WTC11 (cell line): Measurements from ENCODE around the gene TNRC6C. TPM values are rescaled to one million over a fixed set of nuclear protein-coding genes. Genes with fewer than 3 reads are reported as not detected.

Experiments
- ATAC-seq: fragments of 200-7000 bp; cut with Tn5 transposase; 2 replicates; pipeline ENCODE4 v1.10.0; 2021; ENCODE audit warnings: mild to moderate bottlenecking, moderate library complexity
- CTCF ChIA-PET: fragments of 300-600 bp; sonication (Branson Sonifier 250); formaldehyde crosslinking; loops from one replicate; lab custom pipeline; 2021; ENCODE audit warnings: antibody characterized with exemption; lab: Charles Lee
- POLR2A ChIA-PET: fragments of 350-600 bp; sonication (Branson Sonifier 250); formaldehyde crosslinking; loops from one replicate; lab custom pipeline; 2021; ENCODE audit warnings: antibody characterized with exemption; lab: Charles Lee
- DNase-seq: peaks from one replicate; pipeline ENCODE4 v3.0.0; 2021; ENCODE audit warnings: low spot score
- H3K27ac Mint-ChIP-seq: 2 replicates; pipeline ENCODE4 v1.8.0; 2021; ENCODE audit warnings: mixed read lengths
- H3K27me3 Mint-ChIP-seq: 2 replicates; pipeline ENCODE4 v1.8.0; 2021; ENCODE audit warnings: low read depth, mild to moderate bottlenecking, moderate library complexity, mixed read lengths
- H3K36me3 Mint-ChIP-seq: 2 replicates; pipeline ENCODE4 v1.8.0; 2021; ENCODE audit warnings: mixed read lengths
- H3K4me1 Mint-ChIP-seq: 2 replicates; pipeline ENCODE4 v1.8.0; 2022; ENCODE audit warnings: mixed read lengths
- H3K4me3 Mint-ChIP-seq: 2 replicates; pipeline ENCODE4 v1.8.0; 2021; ENCODE audit warnings: mild to moderate bottlenecking, moderate library complexity, mixed read lengths
- H3K9me3 Mint-ChIP-seq: 2 replicates; pipeline ENCODE4 v1.8.0; 2021; ENCODE audit warnings: mixed read lengths
- CBFB ChIP-seq: sonication (generic); formaldehyde crosslinking; IDR thresholded peaks from 2 replicates; pipeline ENCODE4 v1.8.1; 2022; ENCODE audit warnings: mild to moderate bottlenecking, low read depth, missing genetic modification reagents
- TEAD1 ChIP-seq: sonication (generic); formaldehyde crosslinking; IDR thresholded peaks from 2 replicates; pipeline ENCODE4 v1.8.0; 2022; ENCODE audit warnings: mild to moderate bottlenecking, missing genetic modification reagents
- TP53 ChIP-seq: sonication (generic); formaldehyde crosslinking; IDR thresholded peaks from 2 replicates; pipeline ENCODE4 v1.8.1; 2023; ENCODE audit warnings: mild to moderate bottlenecking, missing genetic modification reagents
- ZNF121 ChIP-seq: sonication (generic); formaldehyde crosslinking; IDR thresholded peaks from 2 replicates; pipeline ENCODE4 v1.8.0; 2023; ENCODE audit warnings: missing genetic modification reagents
- ZNF138 ChIP-seq: sonication (generic); formaldehyde crosslinking; conservative IDR thresholded peaks from 2 replicates; pipeline ENCODE4 v1.8.1; 2022; ENCODE audit warnings: mild to moderate bottlenecking, moderate library complexity, missing genetic modification reagents
- ZNF219 ChIP-seq: sonication (generic); formaldehyde crosslinking; IDR thresholded peaks from 2 replicates; pipeline ENCODE4 v1.8.0; 2023; ENCODE audit warnings: missing genetic modification reagents, mild to moderate bottlenecking, borderline replicate concordance
- ZNF317 ChIP-seq: sonication (generic); formaldehyde crosslinking; IDR thresholded peaks from 2 replicates; pipeline ENCODE4 v1.8.1; 2023; ENCODE audit warnings: low read depth, mild to moderate bottlenecking, moderate library complexity, missing genetic modification reagents, borderline replicate concordance
- ZNF396 ChIP-seq: fragments of 250-450 bp; sonication (Bioruptor Pico); IDR thresholded peaks from 2 replicates; pipeline ENCODE4 v1.8.0; 2021; ENCODE audit warnings: mild to moderate bottlenecking, moderate library complexity, borderline replicate concordance
- total RNA-seq: library from RNA; stranded (reverse); gene quantifications from 3 replicates; pipeline ENCODE4 v1.2.3, GENCODE V29; 2021
- TF ChIP-seq, protein P1 (sequence below): sonication (generic); formaldehyde crosslinking; IDR thresholded peaks from 2 replicates; pipeline ENCODE4 v1.8.0; 2023; ENCODE audit warnings: mild to moderate bottlenecking, missing genetic modification reagents
- TF ChIP-seq, protein P2 (sequence below): sonication (generic); formaldehyde crosslinking; conservative IDR thresholded peaks from 2 replicates; pipeline ENCODE4 v1.8.1; 2022; ENCODE audit warnings: mild to moderate bottlenecking, missing genetic modification reagents
- TF ChIP-seq, protein P3 (sequence below): sonication (generic); formaldehyde crosslinking; IDR thresholded peaks from 2 replicates; pipeline ENCODE4 v1.8.1; 2023; ENCODE audit warnings: mild to moderate bottlenecking, missing genetic modification reagents, moderate library complexity
- TF ChIP-seq, protein P4 (sequence below): fragments of 250-450 bp; sonication (Bioruptor Pico); IDR thresholded peaks from 2 replicates; pipeline ENCODE4 v2.1.2; 2022; ENCODE audit warnings: mild to moderate bottlenecking, moderate library complexity
- TF ChIP-seq, protein P5 (sequence below): sonication (generic); formaldehyde crosslinking; IDR thresholded peaks from 2 replicates; pipeline ENCODE4 v1.8.0; 2023; ENCODE audit warnings: missing genetic modification reagents, mild to moderate bottlenecking, borderline replicate concordance
- TF ChIP-seq, protein P6 (sequence below): fragments of 250-450 bp; sonication (Bioruptor Pico); conservative IDR thresholded peaks from 2 replicates; pipeline ENCODE4 v1.9.0; 2021; ENCODE audit warnings: mild to moderate bottlenecking
- TF ChIP-seq, protein P7 (sequence below): sonication (generic); formaldehyde crosslinking; IDR thresholded peaks from 2 replicates; pipeline ENCODE4 v1.8.0; 2022; ENCODE audit warnings: missing genetic modification reagents

TNRC6C gene
- total RNA-seq, 1 experiment from 2014 or later = 52.3 TPM

DNA sequence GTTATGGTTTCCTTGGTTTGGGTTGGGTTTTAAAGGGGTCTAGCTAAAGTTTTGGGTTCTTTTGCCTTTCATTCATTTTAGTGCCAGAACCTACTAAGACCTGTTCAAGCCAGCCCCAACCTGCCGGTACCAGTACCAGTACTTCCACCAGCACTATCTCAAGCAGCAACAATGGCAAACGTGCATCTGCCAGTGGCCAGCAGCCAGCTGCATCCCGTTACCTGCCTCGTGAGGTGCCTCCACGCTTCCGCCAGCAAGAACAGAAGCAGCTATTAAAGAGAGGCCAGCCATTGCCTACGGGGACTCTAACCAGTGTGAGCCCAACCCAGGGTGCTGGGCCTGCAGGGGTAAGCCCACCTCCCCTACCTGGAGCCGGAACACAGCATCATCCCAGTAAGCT is 72.9 kb downstream of the TNRC6C start (continued):
- TF ChIP-seq, protein P1, sequence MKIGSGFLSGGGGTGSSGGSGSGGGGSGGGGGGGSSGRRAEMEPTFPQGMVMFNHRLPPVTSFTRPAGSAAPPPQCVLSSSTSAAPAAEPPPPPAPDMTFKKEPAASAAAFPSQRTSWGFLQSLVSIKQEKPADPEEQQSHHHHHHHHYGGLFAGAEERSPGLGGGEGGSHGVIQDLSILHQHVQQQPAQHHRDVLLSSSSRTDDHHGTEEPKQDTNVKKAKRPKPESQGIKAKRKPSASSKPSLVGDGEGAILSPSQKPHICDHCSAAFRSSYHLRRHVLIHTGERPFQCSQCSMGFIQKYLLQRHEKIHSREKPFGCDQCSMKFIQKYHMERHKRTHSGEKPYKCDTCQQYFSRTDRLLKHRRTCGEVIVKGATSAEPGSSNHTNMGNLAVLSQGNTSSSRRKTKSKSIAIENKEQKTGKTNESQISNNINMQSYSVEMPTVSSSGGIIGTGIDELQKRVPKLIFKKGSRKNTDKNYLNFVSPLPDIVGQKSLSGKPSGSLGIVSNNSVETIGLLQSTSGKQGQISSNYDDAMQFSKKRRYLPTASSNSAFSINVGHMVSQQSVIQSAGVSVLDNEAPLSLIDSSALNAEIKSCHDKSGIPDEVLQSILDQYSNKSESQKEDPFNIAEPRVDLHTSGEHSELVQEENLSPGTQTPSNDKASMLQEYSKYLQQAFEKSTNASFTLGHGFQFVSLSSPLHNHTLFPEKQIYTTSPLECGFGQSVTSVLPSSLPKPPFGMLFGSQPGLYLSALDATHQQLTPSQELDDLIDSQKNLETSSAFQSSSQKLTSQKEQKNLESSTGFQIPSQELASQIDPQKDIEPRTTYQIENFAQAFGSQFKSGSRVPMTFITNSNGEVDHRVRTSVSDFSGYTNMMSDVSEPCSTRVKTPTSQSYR (CRISPR knock-in tag) = no peak
- TF ChIP-seq ZNF317 (CRISPR knock-in tag) (no peak), ZNF138 (CRISPR knock-in tag) (no peak), ZNF396 (CRISPR knock-in tag) (no peak), TP53 (CRISPR knock-in tag) (no peak), CBFB (CRISPR knock-in tag) (no peak)
- TF ChIP-seq, protein P2, sequence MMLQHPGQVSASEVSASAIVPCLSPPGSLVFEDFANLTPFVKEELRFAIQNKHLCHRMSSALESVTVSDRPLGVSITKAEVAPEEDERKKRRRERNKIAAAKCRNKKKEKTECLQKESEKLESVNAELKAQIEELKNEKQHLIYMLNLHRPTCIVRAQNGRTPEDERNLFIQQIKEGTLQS (CRISPR knock-in tag) = no peak
- TF ChIP-seq, protein P3, sequence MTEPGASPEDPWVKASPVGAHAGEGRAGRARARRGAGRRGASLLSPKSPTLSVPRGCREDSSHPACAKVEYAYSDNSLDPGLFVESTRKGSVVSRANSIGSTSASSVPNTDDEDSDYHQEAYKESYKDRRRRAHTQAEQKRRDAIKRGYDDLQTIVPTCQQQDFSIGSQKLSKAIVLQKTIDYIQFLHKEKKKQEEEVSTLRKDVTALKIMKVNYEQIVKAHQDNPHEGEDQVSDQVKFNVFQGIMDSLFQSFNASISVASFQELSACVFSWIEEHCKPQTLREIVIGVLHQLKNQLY = no peak
- TF ChIP-seq, protein P4, sequence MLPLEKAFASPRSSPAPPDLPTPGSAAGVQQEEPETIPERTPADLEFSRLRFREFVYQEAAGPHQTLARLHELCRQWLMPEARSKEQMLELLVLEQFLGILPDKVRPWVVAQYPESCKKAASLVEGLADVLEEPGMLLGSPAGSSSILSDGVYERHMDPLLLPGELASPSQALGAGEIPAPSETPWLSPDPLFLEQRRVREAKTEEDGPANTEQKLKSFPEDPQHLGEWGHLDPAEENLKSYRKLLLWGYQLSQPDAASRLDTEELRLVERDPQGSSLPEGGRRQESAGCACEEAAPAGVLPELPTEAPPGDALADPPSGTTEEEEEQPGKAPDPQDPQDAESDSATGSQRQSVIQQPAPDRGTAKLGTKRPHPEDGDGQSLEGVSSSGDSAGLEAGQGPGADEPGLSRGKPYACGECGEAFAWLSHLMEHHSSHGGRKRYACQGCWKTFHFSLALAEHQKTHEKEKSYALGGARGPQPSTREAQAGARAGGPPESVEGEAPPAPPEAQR (CRISPR knock-in tag) = no peak
- TF ChIP-seq, all 79 proteins: peak for 0

DNA sequence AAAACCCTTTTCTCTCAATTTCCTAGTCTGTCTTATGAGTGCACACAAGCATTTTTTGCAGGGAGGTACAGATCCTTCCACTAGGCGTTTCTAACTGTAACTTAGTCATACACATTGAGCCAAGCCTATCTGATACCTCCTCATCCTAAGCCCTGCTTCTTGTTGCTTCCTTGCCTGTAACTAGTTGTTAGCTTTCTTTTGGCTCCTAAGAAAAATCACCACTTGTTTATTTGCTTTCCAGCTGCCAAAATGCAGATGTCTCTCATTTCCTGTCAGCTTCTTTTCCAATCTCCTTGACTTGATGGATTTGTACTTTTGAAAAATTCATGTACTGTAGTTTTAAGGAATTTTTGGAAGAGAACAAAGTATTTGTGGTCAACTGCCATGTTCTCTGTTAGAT is 73.7 kb downstream of the TNRC6C start:
- Mint-ChIP-seq H3K9me3 (no peaks in the 10 kb centered on the region), H3K4me3 (no peak overlapping the region), H3K27me3 (no peaks in the 10 kb centered on the region), H3K36me3 (peaks cover 49% of the 10 kb centered on the region), H3K4me1 (peaks cover 6% of the 10 kb centered on the region), H3K27ac (peak overlapping the region; percentile 11; the same call in 1 of the 2 replicates)
- TF ChIP-seq, protein P5, sequence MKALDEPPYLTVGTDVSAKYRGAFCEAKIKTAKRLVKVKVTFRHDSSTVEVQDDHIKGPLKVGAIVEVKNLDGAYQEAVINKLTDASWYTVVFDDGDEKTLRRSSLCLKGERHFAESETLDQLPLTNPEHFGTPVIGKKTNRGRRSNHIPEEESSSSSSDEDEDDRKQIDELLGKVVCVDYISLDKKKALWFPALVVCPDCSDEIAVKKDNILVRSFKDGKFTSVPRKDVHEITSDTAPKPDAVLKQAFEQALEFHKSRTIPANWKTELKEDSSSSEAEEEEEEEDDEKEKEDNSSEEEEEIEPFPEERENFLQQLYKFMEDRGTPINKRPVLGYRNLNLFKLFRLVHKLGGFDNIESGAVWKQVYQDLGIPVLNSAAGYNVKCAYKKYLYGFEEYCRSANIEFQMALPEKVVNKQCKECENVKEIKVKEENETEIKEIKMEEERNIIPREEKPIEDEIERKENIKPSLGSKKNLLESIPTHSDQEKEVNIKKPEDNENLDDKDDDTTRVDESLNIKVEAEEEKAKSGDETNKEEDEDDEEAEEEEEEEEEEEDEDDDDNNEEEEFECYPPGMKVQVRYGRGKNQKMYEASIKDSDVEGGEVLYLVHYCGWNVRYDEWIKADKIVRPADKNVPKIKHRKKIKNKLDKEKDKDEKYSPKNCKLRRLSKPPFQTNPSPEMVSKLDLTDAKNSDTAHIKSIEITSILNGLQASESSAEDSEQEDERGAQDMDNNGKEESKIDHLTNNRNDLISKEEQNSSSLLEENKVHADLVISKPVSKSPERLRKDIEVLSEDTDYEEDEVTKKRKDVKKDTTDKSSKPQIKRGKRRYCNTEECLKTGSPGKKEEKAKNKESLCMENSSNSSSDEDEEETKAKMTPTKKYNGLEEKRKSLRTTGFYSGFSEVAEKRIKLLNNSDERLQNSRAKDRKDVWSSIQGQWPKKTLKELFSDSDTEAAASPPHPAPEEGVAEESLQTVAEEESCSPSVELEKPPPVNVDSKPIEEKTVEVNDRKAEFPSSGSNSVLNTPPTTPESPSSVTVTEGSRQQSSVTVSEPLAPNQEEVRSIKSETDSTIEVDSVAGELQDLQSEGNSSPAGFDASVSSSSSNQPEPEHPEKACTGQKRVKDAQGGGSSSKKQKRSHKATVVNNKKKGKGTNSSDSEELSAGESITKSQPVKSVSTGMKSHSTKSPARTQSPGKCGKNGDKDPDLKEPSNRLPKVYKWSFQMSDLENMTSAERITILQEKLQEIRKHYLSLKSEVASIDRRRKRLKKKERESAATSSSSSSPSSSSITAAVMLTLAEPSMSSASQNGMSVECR (CRISPR knock-in tag) = no peak
- TF ChIP-seq ZNF219 (CRISPR knock-in tag) (no peak), TEAD1 (no peak), TP53 (CRISPR knock-in tag) (no peak), ZNF121 (no peak)
- TF ChIP-seq, protein P6, sequence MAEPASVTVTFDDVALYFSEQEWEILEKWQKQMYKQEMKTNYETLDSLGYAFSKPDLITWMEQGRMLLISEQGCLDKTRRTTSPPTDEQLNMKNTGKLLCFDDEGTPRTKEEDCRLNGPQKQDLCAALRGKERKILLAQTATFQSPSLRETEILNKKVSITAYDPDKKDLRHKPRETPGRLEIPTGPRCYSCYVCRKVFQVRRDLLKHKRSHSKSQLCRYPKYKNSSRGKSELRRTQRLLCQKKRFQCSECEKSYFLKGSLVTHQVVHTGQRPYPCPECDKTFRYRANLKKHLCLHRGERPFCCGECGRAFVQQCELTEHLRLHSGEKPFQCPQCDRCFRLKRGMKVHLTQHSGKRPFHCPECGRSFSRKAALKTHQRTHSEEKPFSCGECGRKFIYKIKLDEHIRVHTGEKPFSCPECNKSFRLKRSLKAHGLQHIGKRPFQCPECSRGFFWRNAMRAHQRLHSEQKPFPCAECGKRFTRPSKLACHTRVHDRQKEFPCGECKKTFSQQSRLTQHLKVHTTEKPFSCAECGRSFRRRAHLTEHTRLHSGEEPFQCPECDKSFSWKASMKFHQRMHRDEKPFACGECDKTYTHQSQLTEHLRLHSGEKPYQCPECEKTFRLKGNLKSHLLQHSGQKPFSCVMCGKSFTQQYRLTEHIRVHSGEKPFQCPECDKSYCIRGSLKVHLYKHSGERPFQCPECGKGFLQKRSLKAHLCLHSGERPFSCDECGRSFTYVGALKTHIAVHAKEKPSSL = no peak
- TF ChIP-seq, protein P7, sequence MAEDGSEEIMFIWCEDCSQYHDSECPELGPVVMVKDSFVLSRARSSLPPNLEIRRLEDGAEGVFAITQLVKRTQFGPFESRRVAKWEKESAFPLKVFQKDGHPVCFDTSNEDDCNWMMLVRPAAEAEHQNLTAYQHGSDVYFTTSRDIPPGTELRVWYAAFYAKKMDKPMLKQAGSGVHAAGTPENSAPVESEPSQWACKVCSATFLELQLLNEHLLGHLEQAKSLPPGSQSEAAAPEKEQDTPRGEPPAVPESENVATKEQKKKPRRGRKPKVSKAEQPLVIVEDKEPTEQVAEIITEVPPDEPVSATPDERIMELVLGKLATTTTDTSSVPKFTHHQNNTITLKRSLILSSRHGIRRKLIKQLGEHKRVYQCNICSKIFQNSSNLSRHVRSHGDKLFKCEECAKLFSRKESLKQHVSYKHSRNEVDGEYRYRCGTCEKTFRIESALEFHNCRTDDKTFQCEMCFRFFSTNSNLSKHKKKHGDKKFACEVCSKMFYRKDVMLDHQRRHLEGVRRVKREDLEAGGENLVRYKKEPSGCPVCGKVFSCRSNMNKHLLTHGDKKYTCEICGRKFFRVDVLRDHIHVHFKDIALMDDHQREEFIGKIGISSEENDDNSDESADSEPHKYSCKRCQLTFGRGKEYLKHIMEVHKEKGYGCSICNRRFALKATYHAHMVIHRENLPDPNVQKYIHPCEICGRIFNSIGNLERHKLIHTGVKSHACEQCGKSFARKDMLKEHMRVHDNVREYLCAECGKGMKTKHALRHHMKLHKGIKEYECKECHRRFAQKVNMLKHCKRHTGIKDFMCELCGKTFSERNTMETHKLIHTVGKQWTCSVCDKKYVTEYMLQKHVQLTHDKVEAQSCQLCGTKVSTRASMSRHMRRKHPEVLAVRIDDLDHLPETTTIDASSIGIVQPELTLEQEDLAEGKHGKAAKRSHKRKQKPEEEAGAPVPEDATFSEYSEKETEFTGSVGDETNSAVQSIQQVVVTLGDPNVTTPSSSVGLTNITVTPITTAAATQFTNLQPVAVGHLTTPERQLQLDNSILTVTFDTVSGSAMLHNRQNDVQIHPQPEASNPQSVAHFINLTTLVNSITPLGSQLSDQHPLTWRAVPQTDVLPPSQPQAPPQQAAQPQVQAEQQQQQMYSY (CRISPR knock-in tag) = no peak
- DNase-seq (no peak), ATAC-seq (no peak)
- CTCF ChIA-PET = interaction anchor here (2.4 kb wide), 1 partner anchor 13 kb away, joined by 13 read pairs; no protein-coding TSS in a partner anchor
- POLR2A ChIA-PET = no interaction called here
